Measurements from ENCODE around the gene SEC14L1. TPM values are rescaled to one million over a fixed set of nuclear protein-coding genes. Genes with fewer than 3 reads are reported as not detected.

The SEC14L1 gene
- total RNA-seq, 2 donors from 2014 or later = 31.0 to 38.8 TPM

DNA sequence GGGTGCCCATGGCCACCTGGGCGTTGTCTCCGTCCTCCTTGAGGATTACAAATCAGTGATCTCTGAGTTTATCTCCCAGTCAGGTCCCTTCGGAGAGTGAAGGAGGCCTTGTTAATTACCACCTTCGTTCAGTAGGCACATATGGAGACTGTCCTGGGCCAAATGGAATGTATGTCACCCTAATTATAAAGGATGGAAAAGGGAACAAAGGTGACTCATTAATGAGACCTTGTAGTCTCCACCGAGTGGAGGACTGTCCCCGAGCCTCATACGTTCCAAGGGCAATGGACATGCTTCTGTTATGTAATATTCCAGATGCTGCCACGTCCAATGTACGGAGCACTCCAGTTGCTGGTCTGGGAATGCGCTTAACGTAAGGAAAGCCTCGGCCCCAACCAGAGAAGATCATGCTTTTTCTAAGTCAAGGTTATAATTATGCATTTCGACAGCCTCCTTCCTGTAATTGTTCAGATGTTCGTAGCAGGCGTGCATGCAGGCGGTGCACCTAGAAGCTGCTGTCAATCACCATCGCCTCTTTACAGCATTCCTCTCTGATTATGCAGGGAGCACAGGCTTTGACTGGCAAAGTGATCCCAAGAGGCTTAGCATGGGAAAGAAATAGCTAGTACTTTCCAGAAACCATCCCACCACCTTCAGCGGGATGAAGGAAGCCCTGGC is 22.4 kb upstream of the SEC14L1 start:
- H3K9me3 ChIP-seq = no peaks in the 10 kb centered on the region
- H3K27me3 ChIP-seq = no peaks in the 10 kb centered on the region
- H3K9ac ChIP-seq (ENCODE audit: low read depth in 2 of 2, low read length in 2 of 2) = no peak overlapping the region
- no peak overlapping the region for H3K4me3 ChIP-seq
- no peaks in the 10 kb centered on the region for H3K36me3 ChIP-seq
- no peak for TF ChIP-seq CTCF (IDR thresholded peaks at IDR 0.05)
- DNase-seq = no peak
- no peaks in the 10 kb centered on the region for H3K4me1 ChIP-seq
- intact Hi-C loops (cut with DNase I) = no loop called here
- no peak overlapping the region for H3K27ac ChIP-seq

DNA sequence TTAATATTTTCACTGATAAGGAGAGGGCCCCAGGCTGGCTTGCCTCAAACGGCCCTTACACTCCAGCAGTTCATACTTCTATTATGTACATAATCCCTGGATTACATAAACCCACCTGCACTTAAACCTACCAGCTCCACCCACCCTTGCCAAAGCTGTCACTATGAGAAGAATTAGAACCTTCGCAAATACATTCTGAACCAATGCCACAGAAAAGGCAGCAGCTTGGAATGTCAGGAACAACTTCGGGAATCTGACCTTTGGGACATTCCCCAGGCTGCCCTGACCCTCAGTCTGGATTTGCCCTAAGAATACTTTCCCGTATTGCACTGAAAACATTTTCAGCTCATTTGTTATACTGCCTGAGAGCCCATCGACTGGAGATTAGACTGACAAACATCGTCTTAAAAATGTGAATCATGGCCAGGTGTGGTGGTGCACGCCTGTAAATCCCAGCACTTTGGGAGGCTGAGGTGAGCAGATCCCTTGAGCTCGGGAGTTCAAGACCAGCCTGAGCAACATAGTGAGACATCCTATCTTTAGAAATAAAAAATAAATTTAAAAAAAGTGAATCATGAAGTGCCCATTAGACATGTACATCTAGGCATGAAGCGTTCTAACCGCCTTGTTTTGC is 21.0 kb upstream of the SEC14L1 start:
- no peaks in the 10 kb centered on the region for H3K27me3 ChIP-seq
- no peak overlapping the region for H3K9ac ChIP-seq (ENCODE audit: low read depth in 2 of 2, low read length in 2 of 2)
- H3K36me3 ChIP-seq = no peaks in the 10 kb centered on the region
- TF ChIP-seq CTCF (IDR thresholded peaks at IDR 0.05) = no peak
- no peaks in the 10 kb centered on the region for H3K4me1 ChIP-seq
- no peak overlapping the region for H3K4me3 ChIP-seq
- no peaks in the 10 kb centered on the region for H3K9me3 ChIP-seq
- no peak for DNase-seq
- intact Hi-C loops (cut with DNase I) = no loop called here
- no peak overlapping the region for H3K27ac ChIP-seq

DNA sequence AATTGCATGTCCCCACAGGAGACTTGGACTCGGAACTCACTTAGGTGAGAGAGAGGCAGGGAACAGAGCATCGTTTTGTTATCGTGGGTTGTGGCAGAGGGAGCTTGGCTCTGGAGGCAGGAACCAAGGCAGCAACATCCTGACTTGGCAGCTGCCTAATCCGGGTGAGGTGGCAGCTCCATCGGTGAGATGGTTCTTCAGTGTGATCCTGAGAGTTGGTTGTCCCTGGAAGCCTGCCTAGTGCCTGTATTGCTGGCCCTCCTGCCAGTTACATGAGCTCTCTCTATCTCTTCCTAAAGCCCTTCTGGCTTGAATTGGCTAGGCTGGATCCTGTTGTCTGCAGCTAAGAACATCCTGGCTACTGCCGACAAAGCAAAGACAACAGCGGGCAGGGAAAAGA is 19.9 kb upstream of the SEC14L1 start:
- H3K27ac ChIP-seq = no peak overlapping the region
- no peaks in the 10 kb centered on the region for H3K27me3 ChIP-seq
- no peaks in the 10 kb centered on the region for H3K9me3 ChIP-seq
- no peak overlapping the region for H3K4me3 ChIP-seq
- intact Hi-C loops (cut with DNase I) = no loop called here
- no peak overlapping the region for H3K9ac ChIP-seq (ENCODE audit: low read depth in 2 of 2, low read length in 2 of 2)
- TF ChIP-seq CTCF (IDR thresholded peaks at IDR 0.05) = no peak
- no peaks in the 10 kb centered on the region for H3K36me3 ChIP-seq
- no peaks in the 10 kb centered on the region for H3K4me1 ChIP-seq
- DNase-seq = no peak

- intact Hi-C loops (cut with DNase I) = no loop called here
- H3K4me3 ChIP-seq = no peak overlapping the region
- H3K36me3 ChIP-seq = no peaks in the 10 kb centered on the region
- TF ChIP-seq CTCF (IDR thresholded peaks at IDR 0.05) = no peak
- no peak for DNase-seq
- no peak overlapping the region for H3K9ac ChIP-seq (ENCODE audit: low read depth in 2 of 2, low read length in 2 of 2)
- peak overlapping the region; percentile 3 for H3K27ac ChIP-seq
- no peaks in the 10 kb centered on the region for H3K9me3 ChIP-seq
- H3K27me3 ChIP-seq = no peaks in the 10 kb centered on the region
- no peaks in the 10 kb centered on the region for H3K4me1 ChIP-seq
Measured at GRCh38 chr17:77124192-77124889, 16.4 kb upstream of the SEC14L1 start.

DNA sequence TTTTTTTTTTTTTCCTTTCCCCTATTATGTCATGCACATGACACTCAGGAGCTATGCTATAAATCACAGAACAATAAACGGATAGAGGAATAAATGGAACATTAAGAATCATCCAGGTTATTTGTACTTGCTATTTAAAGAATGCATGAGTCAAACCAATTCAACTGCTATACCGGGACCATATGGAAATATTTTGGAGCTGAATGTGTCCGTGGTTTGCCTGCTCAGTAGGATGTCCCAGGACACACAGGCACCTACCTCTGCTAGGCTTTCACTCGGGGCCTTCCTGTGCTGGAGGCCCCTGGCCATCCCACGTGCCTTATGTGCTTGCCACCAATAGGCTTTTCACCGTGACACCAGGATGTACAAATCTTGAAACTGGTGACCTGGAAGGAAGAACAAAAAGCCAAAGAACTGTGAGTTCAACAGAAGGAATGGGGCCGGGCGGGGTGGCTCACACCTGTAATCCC is 15.3 kb upstream of the SEC14L1 start:
- no peak overlapping the region for H3K9ac ChIP-seq (ENCODE audit: low read depth in 2 of 2, low read length in 2 of 2)

More for the DNA sequence above, 15.3 kb upstream of the SEC14L1 start:
- H3K4me1 ChIP-seq = no peaks in the 10 kb centered on the region
- H3K4me3 ChIP-seq = no peak overlapping the region
- intact Hi-C loops (cut with DNase I) = no loop called here
- no peaks in the 10 kb centered on the region for H3K36me3 ChIP-seq
- H3K27ac ChIP-seq = no peak overlapping the region
- no peaks in the 10 kb centered on the region for H3K27me3 ChIP-seq
- no peak for DNase-seq
- TF ChIP-seq CTCF (IDR thresholded peaks at IDR 0.05) = no peak
- no peaks in the 10 kb centered on the region for H3K9me3 ChIP-seq

All from colonic mucosa (tissue), 4 donors.